ENCODE results near the gene CELSR1.

Gene CELSR1

GRCh38 chr22:46392137-46392844 is 145.1 kb downstream of the CELSR1 start:
- no peak for FAIRE-seq

GRCh38 chr22:46391486-46392136 is 145.8 kb downstream of the CELSR1 start:
- no peak for FAIRE-seq

GRCh38 chr22:46390652-46391301 is 146.6 kb downstream of the CELSR1 start:
- FAIRE-seq = no peak

GRCh38 chr22:46390105-46390651 is 147.2 kb downstream of the CELSR1 start:
- no peak for FAIRE-seq

GRCh38 chr22:46389081-46389480 is 148.3 kb downstream of the CELSR1 start:
- FAIRE-seq = no peak

- FAIRE-seq = no peak
Measured at GRCh38 chr22:46388647-46389046, 148.8 kb downstream of the CELSR1 start.

GRCh38 chr22:46387748-46388147 is 149.7 kb downstream of the CELSR1 start:
- FAIRE-seq = no peak

GRCh38 chr22:46386312-46386711 is 151.1 kb downstream of the CELSR1 start:
- no peak for FAIRE-seq

- no peak for FAIRE-seq
Measured at GRCh38 chr22:46382524-46382923, 154.9 kb downstream of the CELSR1 start.

- FAIRE-seq = no peak
Measured at GRCh38 chr22:46381731-46382130, 155.7 kb downstream of the CELSR1 start.

- no peak for FAIRE-seq
Measured at GRCh38 chr22:46381142-46381541, 156.3 kb downstream of the CELSR1 start.

- no peak for FAIRE-seq
Measured at GRCh38 chr22:46380581-46380980, 156.8 kb downstream of the CELSR1 start.

- FAIRE-seq = no peak
Measured at GRCh38 chr22:46380069-46380468, 157.4 kb downstream of the CELSR1 start.

GRCh38 chr22:46379066-46379930 is 158.1 kb downstream of the CELSR1 start:
- FAIRE-seq = no peak

- FAIRE-seq = no peak
Measured at GRCh38 chr22:46378426-46379065, 158.9 kb downstream of the CELSR1 start.

GRCh38 chr22:46377525-46378425 is 159.6 kb downstream of the CELSR1 start:
- no peak for FAIRE-seq

GRCh38 chr22:46376908-46377524 is 160.4 kb downstream of the CELSR1 start:
- FAIRE-seq = no peak

GRCh38 chr22:46376111-46376510 is 161.3 kb downstream of the CELSR1 start:
- no peak for FAIRE-seq

- FAIRE-seq = no peak
Measured at GRCh38 chr22:46374663-46375474, 162.6 kb downstream of the CELSR1 start.

Data from A204.1 (cell line).